ENCODE data around the gene MFSD6.

GRCh38 chr2:190501231-190501630, 93.1 kb downstream of the MFSD6 start:
- TF ChIP-seq RAD21 (IDR thresholded peaks at IDR 0.05; ENCODE audit: low read depth): no peak
- no peak for TF ChIP-seq NFIC (IDR thresholded peaks at IDR 0.05)
- no peak for TF ChIP-seq MAX (IDR thresholded peaks at IDR 0.05)
- TF ChIP-seq REST (IDR thresholded peaks at IDR 0.05; ENCODE audit: low read depth): no peak

Measured in Ishikawa (cell line).